GM19193 (cell line): ENCODE results near the gene LRRTM3.

Experiments used
- POLR2A ChIP-seq: IDR thresholded peaks from 4 replicates; pipeline ENCODE4 v1.6.1; 2011; ENCODE audit not compliant: insufficient read depth, insufficient read length; ENCODE audit errors: extremely low read depth

Gene LRRTM3

DNA sequence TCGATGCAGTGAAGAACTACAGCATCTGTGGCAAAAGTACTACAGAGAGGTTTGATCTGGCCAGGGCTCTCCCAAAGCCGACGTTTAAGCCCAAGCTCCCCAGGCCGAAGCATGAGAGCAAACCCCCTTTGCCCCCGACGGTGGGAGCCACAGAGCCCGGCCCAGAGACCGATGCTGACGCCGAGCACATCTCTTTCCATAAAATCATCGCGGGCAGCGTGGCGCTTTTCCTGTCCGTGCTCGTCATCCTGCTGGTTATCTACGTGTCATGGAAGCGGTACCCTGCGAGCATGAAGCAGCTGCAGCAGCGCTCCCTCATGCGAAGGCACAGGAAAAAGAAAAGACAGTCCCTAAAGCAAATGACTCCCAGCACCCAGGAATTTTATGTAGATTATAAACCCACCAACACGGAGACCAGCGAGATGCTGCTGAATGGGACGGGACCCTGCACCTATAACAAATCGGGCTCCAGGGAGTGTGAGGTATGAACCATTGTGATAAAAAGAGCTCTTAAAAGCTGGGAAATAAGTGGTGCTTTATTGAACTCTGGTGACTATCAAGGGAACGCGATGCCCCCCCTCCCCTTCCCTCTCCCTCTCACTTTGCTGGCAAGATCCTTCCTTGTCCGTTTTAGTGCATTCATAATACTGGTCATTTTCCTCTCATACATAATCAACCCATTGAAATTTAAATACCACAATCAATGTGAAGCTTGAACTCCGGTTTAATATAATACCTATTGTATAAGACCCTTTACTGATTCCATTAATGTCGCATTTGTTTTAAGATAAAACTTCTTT is 2.3 kb downstream of the LRRTM3 start:
- TF ChIP-seq POLR2A = no peak

DNA sequence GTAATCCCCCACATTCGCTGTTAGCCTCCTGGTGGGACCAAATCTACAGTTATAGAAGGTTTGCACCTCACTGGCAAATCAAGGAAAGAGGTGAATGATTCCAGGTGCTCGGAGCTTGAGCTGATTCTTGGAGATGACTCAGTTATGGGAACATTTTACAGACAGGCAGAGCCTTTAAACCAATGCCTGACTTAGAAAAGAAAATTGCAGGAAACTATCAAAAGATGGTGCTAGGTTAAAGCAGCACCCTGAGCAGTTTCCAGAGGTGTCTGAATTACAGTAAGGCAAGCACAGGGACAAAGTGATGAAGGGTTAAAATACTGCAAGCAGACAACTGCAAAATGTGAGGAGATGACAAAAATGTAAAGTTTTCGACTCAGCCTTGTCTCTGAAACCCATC is 2.9 kb downstream of the LRRTM3 start:
- TF ChIP-seq POLR2A = no peak

DNA sequence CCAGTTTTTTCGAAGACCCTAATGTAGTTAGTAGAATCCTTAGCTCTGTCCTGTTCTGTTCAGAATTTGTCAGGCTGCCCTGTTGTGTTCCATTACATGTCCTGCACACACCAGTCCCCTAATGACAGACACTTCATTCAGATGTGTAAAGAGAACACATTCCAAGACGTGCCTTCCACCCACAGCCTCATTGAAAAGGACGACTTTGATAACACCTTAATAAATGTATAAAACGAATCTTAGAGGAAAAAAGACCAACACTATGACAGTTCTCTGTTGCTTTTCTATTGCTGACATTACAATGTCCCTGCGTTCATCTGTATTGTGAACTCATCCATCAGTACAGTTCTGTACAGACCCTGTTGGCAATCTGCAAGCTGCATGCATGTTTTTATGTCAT is 3.5 kb downstream of the LRRTM3 start:
- no peak for TF ChIP-seq POLR2A

DNA sequence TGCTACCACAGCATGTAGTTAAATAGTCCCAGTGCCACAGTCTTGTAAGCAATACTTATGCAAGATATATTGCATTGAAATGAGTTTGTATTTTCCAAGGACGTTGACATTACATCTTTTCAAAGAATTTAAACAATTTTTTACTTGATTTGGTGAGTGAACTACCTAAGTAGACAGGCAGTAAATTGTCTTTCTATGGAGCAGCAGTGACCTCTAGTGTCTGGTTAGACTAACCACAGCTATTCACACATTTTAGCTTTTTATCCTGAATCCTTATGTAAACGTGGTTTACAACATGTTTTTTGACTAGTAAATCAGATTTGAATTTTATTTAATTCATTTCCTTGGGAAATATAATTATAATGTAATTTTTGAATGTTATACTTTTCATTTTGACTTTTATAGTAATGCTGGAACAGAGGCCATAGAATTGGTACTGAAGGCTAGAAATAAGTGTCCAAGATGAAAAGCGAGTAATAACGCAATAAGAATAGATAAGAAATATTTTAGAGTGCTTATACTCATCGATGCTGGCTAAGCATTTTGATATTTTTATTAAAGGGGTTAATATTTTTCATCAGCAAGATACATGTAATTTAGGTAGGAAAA is 5.6 kb downstream of the LRRTM3 start:
- TF ChIP-seq POLR2A = no peak

DNA sequence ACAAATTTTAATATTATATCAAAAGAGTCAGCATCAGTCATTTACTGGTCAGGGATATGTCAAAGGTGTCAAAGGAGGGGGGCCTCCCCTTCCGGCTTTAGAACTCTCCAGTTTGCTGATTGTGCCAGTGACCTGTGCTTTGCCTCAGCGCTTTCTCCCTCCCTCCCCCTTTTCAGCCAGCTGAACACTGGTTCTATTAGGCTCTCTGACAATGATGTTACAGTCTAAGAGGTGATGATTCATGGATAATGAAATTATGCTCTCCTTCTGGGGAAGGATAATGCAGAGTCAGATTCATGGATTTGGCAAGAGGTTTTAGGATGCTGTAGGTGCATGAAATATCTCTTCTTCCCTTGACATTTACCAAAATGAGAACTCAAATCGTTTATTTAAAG is 6.1 kb downstream of the LRRTM3 start:
- TF ChIP-seq POLR2A = no peak

DNA sequence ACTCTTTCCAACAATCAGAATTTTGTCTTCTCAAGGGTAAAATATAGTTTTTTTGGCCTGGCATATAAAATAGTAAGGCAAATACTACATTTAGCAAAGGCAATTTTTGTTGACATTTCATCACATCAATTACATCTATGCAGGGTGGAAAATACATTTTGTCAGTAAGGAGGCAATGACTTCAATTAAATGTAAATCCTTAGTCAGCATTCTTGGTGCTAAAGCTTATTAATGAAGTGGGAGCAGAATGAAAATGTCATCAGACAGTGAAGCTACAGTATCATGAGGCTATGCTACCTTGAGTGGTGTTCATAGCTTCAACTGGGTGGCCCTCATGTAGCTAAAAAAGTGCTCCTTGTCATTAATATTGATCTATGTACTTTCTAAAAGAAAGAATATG is 8.9 kb downstream of the LRRTM3 start:
- no peak for TF ChIP-seq POLR2A

DNA sequence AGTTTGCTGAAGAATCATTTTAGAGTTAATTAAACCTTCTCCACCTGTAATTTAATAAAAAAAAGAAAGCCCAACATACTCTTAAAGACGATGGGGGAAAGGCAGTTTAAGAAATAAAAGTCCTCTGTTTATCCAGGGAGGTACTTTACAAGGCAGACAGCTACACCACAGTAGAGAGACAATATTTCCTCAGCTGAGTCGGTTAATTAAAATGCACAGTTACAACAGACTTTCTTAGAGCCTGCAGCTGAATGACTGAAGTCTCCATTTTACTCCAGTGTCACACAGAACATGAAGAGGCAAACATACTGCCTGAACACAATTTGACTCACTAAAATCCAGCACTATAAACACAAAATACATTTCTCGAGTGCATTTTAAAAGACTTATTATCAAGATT is 15.1 kb downstream of the LRRTM3 start:
- TF ChIP-seq POLR2A = no peak

DNA sequence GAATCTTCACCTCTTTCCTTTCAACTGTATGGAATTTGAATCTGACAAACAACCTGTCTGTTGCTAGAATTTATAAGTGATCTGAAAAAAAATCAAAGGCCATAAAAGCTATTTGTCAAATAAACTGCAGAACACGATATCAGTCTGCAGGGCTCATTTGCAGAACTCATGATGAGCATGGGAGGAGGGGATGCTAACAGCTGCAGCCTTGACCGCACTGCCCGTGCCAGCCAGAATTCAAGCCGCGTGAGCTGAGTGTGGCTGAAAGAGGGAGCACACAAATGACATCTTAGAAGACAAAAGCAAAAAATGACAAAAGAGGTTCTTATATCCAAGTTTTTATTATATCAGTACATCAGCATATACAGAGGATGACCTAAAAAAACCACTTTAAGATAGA is 15.7 kb downstream of the LRRTM3 start:
- TF ChIP-seq POLR2A = no peak

DNA sequence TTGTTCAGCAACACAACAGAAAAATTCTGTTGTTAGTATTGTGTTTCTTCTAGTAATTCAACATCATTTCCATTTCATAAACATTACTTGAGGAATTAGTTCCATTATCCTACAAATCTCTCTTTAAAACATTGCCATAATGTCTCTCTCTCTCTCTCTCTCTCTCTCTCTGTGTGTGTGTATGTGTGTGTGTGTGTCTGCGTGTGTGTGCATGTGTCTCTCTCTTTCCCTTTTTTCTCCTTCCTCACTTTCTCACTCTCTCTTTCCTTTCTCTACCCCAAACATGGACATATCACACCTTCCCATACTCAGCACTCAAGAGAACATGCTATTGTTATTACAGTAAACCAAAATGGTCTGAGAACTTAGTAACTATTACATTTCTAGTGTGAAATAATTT is 16.6 kb downstream of the LRRTM3 start:
- no peak for TF ChIP-seq POLR2A

DNA sequence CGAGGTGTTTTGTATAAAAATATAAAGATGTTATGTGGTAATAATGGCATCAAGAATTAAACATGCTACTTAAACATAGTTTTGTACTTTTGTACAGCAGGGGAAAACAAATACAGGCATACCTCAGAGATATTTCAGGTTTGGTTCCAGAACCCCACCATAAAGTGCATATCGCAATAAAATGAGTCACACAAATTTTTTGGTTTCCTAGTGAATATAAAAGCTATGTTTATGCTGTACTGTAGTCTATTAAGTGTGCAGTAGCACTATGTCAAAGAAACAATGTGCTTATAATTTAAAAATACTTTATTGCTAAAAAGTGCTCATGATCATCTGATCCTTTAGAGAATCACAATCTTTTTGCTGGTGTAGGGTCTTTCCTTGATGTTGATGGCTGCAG is 17.8 kb downstream of the LRRTM3 start:
- no peak for TF ChIP-seq POLR2A

DNA sequence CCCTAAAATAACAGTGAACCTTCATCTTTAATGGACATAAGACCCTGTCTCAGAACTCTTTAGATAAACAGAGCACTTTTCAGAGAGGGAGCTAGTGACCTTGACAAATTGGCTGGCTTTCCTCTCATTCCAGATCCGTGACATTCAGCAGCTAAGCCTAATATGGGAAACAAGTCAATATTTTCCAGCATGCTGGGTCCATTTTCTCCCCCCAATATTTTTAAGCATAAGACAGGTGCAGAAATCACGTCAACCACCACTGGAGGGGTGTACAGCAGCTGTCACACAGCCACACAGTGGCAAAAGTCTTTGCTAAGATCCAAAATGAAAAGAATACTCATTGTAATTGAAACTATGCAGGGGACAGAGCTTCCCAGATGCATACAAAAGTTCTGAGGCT is 26.1 kb downstream of the LRRTM3 start:
- no peak for TF ChIP-seq POLR2A

DNA sequence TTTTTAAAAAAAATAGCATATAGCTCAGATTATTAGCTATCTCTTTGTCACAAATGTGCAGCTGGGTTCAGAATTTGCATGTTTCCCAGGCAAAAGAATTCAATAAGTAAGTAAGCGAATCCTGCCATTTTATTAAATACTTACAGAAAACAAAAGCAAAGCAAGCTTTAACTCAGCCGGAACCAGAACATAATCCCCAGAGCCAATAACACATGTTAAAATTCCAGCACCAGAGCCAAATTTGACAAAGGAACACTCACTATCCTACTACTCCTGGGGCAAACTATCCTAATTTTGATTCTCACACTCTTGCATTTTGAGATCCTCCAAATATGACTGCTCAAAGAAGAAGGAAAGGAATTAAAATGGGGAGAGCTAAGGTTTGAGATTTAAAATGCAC is 32.6 kb downstream of the LRRTM3 start:
- TF ChIP-seq POLR2A = no peak

DNA sequence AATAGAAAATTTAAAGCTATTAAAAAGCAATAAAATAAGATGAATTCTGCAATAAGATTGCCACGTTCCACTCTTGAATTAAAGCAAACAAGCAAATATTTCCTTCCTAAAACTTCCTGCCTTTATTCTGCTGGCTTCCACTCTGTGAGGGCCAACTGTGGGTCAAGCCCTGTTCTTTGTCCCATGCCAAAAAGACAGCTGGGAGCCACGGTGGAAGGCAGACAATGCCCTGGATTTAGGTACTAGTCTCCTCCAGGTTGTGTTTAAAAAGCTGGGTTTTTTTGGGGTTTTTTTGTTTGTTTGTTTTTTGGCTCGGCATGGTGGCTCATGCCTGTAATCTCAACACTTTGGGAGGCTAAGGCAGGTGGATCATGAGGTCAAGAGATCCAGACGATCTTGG is 39.1 kb downstream of the LRRTM3 start:
- TF ChIP-seq POLR2A = no peak

DNA sequence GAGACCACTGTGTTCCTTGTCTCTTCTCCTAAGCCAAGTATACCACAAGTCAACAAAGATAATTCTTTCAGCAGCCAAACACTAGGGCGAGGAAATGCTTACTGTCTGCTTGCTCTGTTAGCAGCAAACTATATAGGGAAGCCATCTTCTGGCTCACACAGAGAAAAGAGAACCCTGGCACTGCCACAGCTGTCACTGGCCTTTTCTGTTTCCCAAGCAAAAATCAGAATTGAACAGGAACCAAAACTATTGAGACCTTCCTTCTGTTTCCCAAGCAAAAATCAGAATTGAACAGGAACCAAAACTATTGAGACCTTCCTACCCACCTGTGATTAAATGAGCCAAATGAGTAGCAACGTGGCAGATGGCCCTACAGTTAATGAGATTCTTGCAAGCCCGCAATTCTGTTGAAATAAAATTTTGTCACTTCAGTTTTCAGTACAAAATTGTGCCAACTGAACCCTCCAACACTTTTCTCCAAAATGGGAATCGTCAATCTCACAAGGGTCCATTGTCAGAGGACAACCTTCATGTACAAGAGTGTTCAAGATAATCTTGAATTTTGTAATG is 54.5 kb downstream of the LRRTM3 start:
- TF ChIP-seq POLR2A = no peak

DNA sequence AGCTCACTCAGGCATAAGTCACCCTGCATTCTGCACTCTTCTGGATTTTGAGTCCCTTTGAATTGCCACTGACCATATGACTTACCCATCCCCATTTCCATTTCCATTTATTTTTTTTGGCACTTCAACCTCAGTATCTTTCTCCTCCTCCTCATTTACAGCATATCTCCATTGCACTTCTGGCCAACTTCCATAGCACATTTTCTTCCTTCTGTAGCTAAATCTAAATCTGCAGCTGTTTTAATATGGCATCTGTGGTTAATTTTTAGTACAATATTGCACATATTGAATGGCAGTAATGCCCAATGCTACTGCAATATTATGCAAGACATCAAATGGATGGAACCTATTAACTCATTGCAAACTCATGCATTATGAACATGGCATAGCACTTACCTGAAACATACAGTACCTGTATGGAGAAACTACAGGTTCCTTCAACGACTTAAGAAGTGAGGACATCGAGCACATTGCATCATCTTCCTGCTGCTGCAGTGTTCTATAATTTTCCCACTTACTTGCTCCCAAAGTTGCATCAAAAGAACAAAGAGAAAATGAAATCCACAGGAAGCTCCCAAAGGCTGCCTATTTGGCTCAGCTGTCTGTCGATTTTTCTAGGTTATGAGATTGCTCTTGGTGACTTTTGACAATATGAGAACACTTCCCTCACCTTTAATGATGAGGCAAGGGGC is 55.7 kb downstream of the LRRTM3 start:
- TF ChIP-seq POLR2A = no peak

DNA sequence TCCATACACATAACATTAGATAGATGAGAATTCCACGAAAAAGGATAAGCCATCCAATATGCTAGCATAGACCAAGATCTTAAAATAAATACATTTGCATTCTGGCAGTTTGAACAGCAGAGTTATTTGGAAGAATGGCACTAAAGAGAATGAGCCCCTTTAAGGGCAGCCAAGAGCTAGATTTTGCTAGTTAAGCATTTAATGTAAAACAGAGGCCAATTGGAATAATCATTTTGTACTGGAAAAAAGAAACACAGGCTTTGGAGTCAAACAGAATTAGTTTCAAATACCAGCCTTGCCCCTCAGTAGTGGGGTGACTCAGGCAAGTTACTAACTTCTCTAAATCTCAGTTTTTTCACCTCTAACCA is 56.2 kb downstream of the LRRTM3 start:
- TF ChIP-seq POLR2A = no peak

DNA sequence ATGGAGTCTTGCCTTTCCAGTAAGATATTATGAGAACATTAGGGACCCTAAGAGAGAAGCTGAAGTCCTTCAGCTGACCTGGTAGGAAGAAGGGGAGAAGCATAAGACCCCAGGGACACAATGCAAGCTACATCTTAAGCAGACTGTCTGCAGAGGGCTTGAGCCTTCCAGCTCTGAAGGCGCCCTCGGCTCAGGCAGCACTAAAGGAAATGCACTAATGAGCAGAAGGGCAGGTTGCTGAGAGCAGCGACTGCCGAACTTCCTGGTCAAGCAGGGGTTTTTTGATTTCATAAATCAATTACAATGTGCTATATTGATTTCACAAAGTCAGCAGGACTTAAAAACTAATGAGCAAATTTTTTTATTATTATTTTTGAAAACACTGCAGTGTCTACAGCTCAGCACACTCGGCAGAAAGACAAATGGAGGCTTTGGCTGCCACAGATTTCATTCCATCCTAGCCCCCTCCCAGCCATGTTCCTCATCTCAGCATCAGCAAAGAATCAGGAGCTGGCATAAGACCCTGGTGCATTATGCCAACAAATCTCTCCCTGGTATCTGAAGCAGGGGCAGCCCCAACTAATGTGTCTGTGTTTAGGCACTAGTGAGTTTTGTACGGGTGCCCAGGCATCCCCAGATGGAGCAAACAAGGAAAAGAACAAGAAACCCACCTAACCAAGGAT is 57.1 kb downstream of the LRRTM3 start:
- TF ChIP-seq POLR2A = no peak
